ENCODE data around the gene TMTC1. TPM values are rescaled to one million over a fixed set of nuclear protein-coding genes. Genes with fewer than 3 reads are reported as not detected.

TMTC1 gene
- total RNA-seq, 1 donor from 2014 or later = 40.4 TPM

DNA sequence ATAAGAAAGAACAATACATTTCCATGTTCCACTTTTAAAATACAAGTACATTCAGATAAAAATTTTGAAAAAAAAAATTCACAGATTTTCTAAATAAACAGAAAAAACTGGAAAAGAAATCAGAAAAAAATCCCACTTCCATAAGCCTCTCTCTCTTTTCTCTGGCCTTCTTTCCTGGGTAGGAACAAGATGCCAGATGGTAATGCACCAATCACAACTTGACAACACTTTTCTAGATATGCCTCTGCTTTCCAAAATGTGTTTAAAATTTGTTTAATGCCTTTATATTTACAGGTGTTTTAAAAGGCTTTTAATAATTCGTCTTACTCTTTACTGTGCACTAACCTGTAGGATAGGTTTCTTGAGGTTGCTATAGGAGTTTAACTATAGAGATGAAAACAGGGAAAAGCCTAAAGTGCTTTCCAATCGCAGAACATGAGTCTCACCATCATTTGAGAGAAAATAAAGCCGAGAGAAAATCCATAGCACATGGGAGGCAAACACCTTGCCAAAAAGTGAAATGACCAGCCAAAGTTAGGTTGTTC, 74.2 kb downstream of the TMTC1 start:
- DNase-seq = no peak

DNA sequence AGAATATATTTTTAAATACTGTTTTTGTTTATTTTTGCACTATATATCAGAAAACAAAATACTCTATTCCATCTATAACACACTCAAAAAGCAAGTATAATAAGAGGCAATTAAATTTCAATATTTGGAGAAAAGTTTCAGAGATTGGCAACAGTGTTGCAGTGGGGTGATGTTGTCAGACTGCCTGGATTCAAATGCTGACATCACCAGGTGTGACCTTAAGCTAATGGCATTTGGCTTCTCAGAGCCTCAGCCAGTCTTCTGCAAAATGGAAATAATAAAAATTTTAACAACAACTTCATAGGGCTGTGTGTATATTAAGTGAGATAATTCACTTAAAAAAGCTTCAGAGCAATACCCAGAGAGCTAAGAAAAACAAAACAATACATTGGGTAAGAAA, 74.7 kb downstream of the TMTC1 start:
- no peak for DNase-seq

DNA sequence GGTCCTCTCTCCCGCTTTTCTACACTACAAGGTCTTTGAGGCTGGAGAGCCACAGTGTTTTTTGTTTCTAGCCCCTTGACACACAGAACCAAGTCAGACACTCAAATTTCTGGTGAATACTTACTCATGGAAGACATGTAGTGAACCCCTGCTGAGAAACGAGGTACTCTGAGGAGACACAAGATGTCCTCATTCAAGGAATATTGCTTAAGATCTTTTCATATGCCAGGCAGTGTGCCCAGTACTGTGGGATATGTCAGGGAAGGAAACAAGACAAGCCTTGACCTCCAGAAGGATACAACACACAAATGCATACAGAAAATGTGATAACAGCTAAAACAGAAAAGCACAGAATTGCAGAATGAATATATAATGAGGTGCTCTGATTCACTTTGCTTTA, 75.9 kb downstream of the TMTC1 start:
- DNase-seq = no peak

DNA sequence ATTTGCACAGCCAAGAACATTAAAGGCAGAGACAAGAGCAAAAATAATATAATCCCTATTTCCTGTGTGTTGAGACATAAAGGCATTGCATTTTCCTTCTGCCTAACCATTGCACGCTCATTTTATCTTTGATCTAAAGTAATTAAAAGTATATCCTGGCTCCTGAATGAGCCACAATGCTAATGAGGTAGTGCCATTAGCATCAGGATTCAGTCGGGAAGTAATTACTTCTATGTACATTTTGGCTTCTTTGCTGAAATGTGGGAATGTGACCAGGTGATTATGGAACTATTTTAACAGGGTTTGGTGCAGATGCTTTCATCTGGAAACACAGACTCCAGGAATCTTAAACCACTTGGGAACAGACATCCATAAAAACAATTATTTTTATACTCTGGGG, 77.4 kb downstream of the TMTC1 start:
- no peak for DNase-seq

DNA sequence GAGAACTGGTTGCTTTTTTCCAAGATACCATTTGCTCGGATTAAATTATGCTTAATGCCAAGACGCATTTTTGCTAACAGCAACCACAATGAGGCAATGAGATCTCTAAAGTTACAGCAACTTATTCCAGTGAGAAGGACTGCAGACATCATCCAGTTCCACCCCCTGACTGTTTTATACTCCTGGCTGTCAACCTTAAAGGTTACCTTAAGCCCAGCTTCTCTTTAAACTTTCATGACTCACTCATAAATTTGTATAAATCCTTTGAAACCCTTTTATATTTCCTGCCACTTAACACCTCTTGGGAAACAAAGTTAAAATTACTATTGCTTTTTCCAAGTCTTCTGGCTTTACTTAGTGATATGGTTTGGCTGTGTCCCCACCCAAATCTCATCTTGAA, 80.2 kb downstream of the TMTC1 start:
- no peak for DNase-seq

DNA sequence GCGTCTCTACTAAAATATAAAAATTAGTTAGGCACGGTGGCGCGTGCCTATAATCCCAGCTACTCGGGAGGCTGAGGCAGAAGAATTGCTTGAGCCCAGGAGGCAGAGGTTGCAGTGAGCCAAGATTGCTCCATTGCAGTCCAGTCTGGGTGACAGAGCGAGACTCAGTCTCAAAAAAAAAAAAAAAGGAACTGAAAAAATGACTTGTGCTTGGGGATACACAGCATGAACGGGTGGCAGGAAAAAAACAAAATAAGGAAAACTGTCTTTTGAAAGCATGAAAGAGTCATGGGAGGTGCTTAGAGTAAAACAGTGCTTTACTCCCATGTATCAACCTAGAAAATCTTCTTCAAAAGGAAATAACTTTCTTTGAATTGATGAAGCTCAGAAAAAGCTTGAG, 80.8 kb downstream of the TMTC1 start:
- DNase-seq = no peak

DNA sequence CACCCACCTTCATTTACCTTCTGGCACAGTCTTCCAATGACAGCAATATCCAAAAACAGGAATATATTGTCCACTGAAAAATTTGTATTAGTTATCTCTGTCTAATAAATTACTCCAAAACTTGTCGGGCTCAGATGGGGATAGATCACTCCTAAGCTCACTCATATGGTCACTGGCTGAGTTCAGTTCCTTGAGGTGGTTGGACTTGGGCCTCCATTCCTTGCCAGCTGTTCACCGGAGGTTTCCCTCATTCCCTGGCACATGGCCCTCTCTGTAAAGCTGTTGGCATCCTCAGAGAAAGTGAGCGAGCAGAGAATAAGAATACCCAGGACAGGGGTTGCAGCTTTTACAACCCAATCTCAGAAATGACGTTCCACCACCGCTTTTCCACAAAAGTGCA, 81.5 kb downstream of the TMTC1 start:
- DNase-seq = no peak

DNA sequence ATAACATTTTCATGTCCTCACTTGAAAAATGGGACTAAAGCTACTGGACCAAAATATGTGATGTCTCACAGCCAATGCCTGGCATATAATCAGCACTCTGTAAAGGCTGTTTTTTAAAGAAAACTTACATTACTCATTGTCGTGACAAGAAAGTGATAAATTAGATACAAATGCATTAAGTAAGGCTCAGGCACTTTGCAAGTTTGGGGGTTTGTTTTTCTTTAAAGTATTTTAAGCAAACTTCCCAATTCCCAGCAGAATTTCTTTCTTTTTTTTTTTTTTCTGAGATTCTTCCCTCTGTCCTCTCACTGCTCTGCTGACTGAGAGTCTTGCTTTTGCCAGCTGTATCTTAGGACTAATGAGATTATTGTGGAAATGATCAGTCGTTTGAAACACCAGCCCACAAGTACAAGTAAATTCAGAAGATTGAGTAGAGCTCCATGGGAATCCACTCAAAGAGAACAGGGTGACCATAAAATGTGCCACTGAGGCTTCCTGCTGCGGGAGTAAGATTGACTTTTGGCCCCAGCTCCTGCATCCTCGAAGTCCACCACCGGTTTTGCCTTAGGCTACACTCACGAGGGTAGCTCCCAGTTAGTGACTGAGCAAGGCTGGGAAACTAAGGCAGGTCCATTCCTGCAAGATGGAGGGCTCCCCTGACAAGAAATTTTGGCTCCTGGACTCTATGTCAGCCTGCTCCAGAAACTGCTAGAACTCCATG, 82.8 kb downstream of the TMTC1 start:
- DNase-seq = no peak

DNA sequence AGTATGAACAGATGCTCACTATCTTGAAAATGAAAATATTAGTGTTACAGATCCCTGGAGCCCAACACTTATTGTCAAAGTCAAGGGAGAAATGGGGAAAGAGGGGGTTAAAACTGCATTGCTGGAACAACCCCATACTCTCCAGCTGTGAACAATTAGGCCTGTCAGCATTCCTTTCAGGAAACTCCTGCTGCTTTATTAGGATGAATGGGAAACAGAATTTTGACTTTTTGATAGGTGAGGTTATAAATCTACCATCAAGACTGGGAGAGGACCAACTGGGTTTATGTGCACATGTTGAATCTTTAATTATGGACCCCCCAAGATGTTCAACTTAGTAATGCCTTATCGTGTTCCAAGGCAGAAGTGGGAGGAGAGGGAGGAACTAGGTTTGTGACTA, 85.0 kb downstream of the TMTC1 start:
- no peak for DNase-seq

DNA sequence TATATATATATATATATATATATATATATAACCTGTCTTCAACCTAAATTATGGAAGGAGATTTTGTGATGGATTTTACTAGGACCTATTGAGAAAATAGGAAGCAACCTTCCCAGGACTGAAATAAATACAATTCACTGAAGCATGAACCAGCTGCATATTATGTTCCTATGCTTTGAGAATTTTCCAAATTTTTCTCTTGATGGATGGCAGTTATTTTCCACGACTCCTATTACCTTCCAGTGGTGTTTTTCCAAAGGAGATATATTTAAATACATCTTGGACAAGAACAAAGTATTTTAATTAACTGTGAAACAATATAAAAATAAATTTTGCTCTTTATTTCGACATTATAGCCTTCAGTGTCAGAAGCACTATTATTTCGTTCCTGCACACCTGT, 87.9 kb downstream of the TMTC1 start:
- DNase-seq = no peak

DNA sequence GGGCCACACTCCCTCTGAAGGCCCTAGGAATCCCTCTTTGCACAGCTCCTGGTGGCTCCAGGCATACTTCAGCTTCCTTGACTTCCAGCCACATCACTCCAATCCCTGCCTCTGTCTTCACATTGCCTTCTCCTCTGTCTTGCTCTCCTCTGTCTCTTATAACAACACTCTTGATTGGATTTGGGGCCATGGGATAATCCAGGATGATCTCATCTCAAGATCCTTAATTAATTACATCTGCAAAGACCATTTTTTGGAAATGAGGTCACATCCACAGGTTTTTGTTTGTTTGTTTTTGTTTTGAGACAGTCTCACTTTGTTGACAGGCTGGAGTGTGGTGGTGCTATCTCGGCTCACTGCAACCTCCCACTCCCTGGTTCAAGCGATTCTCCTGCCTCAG, 88.7 kb downstream of the TMTC1 start:
- no peak for DNase-seq

DNA sequence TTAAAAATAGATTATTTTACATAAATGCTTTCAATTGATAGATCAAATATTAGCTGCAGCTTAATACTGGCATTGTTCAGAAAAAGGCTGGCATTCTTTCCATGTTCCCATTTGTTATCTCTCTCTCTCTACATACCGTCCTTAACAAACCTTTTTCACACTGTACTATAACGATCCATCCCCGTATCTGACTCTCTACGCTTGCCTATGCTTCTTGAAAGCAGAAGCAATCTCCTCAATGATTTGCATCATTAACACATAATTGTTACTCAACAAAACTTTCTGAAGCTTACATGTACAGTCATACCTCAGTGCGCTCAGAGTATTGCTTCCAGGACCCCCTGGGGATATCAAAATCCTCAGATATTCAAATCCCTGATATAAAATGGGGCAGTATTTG, 89.7 kb downstream of the TMTC1 start:
- DNase-seq = no peak

DNA sequence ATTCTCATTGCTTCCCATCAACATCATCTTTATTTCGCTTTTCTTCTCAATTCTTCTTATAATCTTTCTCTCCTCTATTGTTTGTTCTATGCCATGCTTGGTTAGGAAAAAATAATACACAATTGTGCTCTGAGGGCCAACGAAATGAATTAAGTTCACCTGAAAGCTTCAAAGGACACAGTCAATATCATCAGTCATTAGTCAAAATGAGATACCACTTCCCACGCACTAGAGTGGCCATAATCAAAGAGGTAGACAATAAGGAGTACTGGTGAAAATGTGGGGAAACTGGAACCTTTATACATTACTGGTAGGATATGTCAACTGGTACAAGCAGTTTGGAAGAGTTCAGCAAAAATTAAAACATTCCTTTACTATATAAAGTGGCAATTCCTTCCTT, 91.5 kb downstream of the TMTC1 start:
- DNase-seq = no peak

DNA sequence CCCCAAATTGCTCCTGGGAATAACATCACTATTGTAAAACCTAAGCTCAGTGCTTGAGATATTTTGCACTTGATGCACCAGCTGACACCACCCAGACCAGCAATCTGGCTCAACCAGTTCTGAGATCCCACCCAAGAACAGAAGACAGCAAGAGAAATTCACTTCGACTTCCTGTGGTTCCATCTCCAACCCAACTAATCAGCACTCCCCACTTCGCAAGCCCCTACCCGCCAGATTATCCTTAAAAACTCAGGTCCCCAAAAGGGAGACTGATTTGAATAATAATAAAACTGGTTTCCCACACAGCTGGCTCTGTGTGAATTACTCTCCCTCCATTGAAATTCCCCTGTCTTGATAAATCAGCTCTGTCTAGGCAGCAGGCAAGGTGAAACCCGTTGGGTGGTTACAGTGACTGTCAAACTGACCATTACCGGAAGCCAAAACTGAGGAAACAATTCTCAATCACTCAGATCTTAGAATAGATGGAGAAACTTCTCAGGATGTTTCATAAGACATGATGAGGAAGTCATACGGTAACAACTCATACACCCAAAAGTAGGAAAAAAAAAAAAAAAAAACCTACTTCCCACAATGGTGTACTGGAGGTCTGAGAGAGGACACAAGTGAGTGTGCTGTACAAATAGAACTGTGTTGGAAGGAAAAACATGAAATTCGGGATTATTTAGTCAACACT, 92.4 kb downstream of the TMTC1 start:
- no peak for DNase-seq

DNA sequence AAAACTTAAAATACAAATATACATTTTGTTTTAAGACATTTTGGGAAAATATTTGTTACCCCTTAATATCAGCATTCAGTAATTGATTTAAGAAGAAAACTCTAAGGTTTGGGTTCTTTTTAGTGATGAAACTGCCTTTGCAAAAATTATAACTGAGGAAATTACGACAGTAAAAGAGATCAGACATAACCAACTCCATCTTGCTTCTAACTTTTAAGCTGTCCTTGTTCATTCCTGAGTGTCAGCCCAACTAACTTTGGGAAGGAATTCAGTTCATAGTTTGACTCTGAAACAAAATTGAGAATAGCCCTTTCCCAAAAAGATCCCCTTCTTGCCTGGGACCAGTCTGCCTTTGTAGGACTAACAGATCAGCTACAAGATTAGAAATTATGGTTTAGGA, 93.0 kb downstream of the TMTC1 start:
- no peak for DNase-seq

DNA sequence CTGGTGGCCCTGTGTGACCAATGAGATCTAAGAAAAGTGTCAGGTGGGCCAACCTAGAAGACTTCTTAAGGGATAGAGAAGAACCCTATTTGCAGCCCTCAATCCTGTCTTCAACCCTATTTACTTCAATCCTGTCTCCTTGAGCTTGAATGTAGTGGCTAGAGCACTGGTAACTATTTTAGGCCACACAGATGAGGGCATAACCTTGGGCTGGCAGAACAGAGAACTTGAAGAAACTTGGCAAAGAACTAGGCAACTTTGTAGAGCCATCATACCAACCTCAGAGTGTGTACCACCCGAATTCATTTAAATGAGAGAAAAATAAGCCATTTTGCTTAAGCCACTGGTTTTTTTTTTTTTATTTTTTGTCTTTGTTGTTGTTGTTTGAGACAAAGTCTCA, 94.8 kb downstream of the TMTC1 start:
- no peak for DNase-seq

DNA sequence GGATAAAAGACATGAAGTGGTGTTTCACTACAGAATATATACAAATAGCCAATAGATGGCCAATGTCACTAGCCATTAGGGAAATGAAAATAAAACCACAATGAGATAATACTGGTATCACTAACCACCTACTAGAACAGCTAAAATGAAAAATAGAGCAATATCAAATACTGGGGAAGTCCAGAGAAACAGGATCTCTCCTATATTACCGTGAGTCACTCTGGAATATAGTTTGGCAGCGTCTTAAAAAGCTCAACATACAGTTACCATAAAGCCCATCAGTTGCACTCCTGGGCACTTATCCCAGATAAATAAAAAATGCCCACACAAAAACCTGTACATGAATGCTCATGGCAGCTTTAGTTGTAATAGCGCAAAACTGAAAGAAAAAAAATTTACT, 101.7 kb downstream of the TMTC1 start:
- no peak for DNase-seq

DNA sequence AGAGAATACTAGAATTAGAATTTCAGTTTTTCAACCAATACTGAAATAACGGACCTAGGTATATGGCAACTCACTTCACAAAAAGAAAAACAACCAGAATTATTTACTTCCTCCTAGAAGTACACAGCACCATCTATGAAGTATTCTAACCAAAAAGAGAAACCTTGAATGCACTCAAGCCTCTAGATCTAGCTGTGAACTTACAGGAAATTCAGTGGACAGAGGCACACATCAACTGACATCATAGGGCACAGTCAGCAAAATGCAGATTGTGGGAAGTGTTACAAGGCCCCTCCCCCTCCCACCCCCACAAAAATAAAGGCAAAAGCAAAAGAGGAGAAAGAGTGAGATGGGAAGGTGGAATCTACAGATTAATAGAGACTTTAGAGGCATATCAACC, 102.4 kb downstream of the TMTC1 start:
- DNase-seq = no peak

DNA sequence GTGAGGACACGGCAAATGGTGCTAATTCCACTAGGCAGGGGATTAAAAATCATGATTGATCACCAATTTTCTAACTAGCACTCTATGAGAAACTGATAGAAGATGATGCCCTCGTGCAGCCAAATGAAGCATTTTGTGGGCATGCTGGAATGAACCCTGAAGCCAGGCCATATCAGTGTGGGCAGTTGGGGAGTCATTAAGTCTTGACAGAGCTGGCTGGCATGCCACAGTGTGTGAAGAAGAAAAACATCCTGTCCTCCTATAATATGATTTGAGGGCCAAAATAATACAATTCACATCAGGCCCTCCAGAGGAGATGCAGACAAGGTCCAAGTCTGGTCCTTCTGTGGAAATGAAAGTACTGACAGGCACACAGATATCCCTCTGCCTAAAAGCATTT, 107.1 kb downstream of the TMTC1 start:
- DNase-seq = no peak

DNA sequence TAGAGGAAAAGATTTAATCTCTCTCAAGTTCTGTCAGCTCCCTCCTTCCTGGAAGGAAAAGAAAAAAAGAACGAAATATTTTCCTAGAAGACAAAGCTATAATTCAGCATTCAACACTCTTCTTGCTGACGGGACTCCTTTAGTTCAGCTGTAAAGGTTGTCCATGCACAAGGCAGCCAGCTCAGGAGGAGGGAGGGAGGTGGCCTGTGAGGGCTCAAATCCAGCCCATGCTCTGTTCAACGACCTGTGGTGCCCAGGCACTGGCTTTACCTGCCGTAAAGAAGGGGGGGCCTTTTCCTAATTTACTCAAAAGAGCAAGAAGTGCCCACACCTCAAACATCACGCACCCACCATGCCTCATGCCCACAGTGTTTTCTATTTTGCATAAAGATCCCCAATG, 109.3 kb downstream of the TMTC1 start:
- no peak for DNase-seq

DNA sequence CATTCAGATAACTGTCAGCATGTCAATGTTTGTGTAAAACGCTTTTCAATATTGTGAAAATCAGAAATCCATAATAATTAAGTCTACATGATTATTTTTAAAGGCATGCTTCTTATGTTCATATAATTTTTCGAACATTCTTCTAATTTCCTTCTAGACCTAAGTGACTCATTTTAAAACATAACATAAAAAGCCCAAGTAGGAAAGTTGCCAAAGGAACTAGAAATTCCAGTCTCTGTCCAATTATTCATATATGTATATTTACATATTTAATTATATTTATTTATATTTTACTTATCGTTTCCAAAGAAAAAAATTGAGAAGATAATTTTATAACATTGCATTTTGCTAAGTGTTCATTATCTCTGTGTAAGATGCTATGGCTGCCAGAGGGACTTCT, 110.4 kb downstream of the TMTC1 start:
- DNase-seq = no peak

DNA sequence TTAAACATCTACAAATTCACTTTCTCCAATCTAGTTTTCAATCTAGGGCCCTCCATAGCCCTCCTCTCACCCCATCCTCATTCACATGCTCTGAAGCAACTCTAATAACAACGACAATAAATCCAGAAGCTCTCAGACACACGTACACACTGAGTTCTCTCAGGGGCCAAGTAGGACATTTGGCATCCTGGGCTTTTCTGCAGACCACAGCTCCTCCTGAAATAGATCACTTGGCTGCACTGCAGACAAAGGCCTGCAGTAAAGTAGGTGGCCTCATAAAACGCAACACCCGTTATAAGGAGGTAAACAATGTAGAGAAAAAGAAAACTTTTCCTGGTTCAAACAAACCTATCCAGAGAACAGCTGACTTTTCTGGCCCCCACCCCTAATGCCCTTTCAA, 111.2 kb downstream of the TMTC1 start:
- no peak for DNase-seq

DNA sequence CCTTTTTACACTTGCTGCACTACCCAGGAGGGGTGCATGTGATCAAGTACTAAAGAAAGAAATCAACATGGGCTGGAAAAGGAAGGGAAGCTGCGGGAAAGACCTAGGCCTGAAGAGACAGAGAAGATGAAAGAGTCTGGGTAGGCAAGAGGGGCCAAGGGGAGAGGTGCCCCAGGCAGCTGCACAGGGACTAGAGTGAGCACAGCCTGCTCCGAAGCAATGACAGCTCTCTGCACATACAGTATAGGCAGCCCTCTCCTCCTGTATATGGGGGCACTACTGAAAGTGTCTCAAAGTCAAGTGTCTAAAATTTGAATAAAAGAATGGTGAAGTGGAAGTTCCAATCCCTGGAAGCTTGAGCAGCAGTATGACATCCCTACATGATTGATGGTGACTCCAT, 112.0 kb downstream of the TMTC1 start:
- no peak for DNase-seq

DNA sequence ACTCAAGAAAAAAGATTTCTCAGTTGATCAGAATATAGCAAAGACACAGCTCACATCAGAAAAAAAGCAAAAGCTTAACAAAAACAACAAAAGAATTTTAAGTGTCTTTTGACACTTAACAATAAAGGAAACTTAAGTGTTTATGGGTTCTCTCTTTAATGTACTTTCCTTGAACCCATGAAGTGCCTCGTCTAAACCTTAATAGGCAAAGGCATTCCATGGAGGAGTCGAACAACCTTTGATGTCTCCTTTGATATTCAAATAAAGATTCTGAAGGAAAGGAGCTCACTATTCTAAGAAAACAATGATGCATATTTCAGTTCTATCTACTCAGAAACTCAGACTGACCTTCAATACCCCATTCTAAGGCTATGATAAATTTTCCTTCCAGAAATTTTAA, 116.7 kb downstream of the TMTC1 start:
- DNase-seq = no peak

Measured in occipital lobe (tissue), 2 donors.